Activated T-cell treated with anti-CD3 and anti-CD28 coated beads, Interleukin-2, amount 50 U/mL, for 1 hour (primary cell): ENCODE data around the gene PIP4K2C.
A peak's percentile ranks its signal among the peaks of the same experiment; 100 is the strongest.
"Not testable (repeated sequence)": the region's sequence is repeated elsewhere in the genome, so short reads cannot be mapped to it uniquely, and the experiment has no call there.

ENCODE experiments used
- DNase-seq: peaks from one replicate; pipeline ENCODE4 v3.0.0-alpha.2; 2020

The PIP4K2C gene

DNA sequence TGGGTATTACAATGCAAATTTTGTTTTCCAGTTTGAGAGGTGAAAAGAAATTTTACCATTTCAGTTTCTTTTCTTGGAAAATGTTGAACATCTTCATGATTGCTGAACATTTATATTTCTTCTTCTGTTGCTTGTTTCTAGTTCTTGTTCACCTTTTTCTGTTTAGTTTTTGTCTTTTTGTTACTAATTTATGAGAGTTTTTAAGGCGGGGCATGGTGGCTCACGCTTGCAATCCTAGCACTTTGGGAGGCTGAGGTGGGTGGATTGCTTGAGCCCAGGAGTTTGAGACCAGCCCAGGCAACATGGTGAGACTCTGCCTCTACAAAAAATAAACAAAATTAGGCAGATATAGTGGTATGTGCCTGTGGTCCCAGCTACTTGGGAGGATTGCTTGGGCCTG lies 30.5 kb upstream of the PIP4K2C start:
- no peak for DNase-seq

DNA sequence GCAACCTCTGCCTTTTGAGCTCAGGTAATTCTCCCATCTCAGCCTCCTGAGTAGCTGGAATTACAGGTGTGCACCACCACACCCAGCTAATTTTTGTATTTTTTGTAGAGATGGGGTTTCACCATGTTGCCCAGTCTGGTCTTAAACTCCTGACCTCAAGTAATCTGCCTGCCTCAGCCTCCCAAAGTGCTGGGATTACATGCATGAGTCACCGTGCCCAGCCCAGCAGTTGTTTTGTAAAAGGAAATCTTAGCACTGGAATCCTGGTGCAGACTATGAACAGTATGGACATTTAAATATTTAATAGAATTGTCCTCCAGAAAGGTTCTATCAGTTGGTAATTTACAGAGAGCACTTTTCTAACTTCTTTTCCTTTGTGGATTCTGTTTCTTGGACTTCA lies 29.9 kb upstream of the PIP4K2C start:
- DNase-seq: not testable (repeated sequence)

GRCh38 chr12:57563358-57563757 lies 27.6 kb upstream of the PIP4K2C start:
- DNase-seq: no peak

- no peak for DNase-seq
These were observed 26.7 kb upstream of the PIP4K2C start for GRCh38 chr12:57564178-57564740.

DNA sequence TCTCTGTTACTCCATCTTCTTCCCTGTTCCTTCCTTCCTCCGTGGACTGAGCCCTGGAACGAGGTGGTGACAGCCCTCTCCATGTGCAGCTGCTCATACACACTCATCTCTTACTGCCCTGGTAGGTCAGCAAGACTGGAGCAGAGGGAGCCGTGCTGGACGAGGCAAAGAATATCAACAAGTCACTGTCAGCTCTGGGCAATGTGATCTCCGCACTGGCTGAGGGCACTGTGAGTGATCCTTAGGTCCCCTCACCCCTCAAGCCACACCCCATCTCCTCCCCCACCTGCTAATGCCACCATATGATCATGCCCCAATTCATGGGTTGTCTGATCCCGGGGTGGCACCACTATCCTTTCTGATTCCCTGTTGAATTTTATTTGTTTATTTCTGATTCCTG lies 22.2 kb upstream of the PIP4K2C start:
- no peak for DNase-seq

- DNase-seq: no peak
These were observed 21.1 kb upstream of the PIP4K2C start for GRCh38 chr12:57569858-57570257.

DNA sequence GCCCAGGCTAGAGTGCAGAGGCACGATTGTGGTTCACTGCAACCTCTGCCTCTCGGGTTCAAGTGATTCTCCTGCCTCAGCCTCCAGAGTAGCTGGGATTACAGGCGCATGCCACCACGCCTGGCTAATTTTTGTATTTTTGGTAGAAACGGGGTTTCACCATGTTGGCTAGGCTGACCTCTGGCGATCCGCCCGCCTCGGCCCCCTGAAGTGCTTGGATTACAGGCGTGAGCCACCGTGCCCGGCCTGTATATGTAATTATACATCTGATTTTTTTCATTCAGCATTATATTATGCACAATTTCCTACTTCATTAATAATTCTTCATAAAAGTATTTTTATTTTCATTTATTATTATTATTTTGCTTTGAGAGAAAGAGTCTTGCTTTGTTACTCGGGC lies 20.6 kb upstream of the PIP4K2C start:
- DNase-seq: not testable (repeated sequence)

GRCh38 chr12:57571926-57572762 lies 18.8 kb upstream of the PIP4K2C start:
- DNase-seq: no peak

DNA sequence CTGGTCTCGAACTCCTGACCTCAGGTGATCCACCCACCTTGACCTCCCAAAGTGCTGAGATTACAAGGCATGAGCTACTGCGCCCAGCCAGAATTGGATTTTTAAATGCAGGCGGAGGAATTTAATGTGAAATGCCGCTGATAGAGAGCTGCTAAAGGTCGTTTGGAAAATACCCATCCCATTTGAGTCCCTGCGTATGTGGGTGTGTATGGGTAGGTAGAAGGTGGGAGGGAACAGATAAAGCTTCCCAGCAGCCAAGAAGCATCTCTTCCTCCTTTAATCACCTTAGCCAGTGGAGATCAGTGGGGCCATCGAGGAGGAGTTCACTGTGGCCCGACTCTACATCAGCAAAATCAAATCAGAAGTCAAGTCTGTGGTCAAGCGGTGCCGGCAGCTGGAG lies 16.2 kb upstream of the PIP4K2C start:
- no peak for DNase-seq

DNA sequence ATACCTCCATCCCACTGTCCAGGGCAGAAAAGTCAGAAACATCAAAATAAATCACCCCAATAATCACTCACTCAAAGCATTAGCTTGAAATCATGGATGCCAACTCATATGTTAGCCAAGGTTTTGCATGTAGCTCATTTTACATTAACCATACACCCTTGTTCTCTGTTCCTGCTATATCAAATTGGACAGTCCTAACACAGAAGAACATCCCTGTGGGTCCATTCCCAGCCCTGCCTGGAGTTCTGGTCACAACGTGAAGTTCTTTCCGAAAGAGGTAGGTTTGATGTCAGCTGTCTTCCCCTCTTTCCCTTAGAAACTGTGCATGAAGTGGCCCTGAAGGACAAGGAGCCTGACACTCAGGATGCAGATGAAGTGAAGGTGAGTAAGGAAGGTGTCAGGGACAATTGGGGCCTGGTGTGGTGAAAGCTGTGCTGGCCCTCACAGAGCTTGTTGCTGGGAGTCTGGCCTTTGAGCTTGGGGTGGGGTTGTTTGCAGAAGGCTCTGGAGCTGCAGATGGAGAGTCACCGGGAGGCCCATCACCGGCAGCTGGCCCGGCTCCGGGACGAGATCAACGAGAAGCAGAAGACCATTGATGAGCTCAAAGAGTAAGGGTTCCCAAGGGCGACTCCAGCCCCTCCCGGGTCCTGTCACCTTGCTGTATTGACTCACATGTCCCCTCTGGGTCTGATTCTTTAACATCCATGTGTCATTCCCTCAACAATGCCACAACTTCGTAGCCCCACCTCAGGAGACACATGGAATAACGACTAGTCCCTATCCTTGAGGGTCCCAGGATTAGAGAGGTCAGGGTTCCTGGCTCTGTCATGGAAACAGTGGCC lies 15.0 kb upstream of the PIP4K2C start:
- no peak for DNase-seq

DNA sequence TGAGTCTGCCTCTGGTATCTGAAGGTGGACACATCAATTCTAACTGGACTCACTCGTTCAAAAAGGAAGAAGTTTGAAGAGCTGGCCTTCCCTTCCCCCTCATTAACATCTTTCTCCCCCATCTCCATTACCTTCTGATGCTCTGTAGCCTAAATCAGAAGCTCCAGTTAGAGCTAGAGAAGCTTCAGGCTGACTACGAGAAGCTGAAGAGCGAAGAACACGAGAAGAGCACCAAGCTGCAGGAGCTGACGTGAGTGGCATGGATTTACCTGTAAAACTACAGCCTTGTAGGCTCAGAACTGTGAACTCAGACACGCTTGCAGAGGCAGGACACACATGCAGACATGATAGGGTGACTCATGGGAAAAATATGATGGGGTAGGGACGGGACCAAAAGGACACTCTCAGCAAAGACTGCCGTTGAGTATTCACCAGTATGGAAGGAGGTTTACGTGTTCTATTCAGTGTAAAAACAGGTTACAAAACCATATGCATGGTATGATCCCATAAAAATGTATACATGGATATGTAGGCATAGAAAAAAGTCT lies 14.3 kb upstream of the PIP4K2C start:
- no peak for DNase-seq

GRCh38 chr12:57577981-57578758 lies 12.8 kb upstream of the PIP4K2C start:
- no peak for DNase-seq

GRCh38 chr12:57579011-57579410 lies 12.0 kb upstream of the PIP4K2C start:
- DNase-seq: no peak

- DNase-seq: no peak
These were observed 11.1 kb upstream of the PIP4K2C start for GRCh38 chr12:57579677-57580465.

DNA sequence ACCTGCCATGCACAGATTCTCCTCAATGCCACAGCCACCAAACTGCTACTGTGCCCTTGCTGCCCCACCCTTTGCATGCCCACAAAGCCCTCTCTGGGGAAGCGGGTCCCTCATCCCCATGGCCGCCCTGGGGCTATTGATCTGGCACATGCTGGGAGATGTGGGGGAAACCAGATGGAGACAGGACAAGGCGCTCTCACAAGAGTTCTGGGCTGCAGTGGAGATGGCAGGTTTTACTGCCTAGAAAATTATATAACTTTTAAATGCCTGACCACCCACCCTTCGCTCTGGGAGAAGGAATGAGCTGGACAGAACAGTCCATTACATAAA lies 10.6 kb upstream of the PIP4K2C start:
- DNase-seq: no peak

DNA sequence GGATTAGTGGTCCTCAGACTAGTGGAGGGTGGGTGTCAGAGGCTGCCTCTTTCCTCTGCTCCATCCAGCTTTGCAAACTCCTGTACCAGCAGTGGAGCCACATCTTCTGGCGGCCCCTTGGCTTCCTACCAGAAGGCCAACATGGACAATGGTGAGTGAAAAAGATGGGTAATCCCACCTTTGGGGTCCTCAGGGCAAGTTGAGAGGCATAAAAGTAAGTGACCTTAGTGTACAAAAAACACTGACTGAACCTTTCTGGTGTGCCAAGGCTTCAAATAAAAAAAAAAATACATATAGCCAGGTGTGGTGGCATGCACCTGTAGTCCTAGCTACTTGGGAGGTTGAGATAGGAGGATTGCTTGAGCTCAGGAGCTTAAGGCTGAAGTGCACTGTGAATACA lies 9.2 kb upstream of the PIP4K2C start:
- no peak for DNase-seq

- DNase-seq: no peak
These were observed 8.6 kb upstream of the PIP4K2C start for GRCh38 chr12:57582440-57582839.

DNA sequence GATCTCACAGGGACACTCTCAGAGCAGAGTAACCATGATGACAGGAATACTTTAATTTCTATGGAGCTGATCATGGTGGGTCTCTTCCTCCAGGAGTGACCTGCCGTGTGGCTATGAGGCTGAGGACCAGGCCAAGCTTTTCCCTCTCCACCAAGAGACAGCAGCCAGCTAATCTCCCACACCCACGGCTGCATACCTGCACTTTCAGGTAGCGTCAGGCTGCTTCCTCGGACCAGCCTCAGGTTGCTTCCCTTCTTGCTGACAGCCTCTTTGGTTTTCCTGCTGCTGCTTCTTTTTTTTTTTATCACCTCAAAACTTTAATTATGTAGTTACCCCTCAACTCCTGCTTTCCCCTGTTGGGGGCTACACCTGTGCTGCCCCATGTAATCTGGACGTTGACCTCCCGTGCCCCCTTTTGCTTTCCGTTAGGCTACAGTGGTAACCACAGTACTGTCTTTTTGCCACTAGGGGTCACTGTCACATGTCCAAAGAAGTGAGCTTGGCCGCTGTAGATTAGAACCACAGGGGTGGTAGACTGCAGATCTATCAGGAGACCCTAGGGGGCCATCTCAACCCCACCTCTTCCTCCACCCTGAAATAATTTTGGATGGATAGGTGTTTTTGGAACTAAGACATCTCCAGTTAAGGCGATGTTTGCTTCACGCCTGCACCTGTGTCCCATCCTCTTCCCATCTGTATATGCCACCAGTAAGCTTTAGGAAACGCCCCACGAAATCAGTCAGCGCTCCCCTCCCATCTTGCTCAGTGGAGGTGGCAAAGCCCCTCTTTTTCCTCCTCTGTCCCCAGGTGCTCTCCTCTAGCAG lies 7.8 kb upstream of the PIP4K2C start:
- DNase-seq: peak; percentile 52

DNA sequence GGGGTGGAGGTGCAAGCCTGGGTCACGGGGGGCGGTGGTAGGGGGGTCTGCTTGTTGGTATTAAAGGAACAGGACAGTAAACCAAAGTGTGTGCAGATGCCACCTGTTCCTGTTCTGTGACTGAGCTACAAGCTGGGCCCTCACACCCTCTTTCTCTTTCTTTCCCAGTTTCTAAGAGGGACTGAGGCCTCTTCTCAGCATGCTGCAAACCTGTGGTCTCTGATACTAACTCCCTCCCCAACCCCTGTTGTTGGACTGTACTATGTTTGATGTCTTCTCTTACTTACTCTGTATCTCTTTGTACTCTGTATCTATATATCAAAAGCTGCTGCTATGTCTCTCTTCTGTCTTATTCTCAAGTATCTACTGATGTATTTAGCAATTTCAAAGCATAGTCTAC lies 6.9 kb upstream of the PIP4K2C start:
- DNase-seq: no peak

DNA sequence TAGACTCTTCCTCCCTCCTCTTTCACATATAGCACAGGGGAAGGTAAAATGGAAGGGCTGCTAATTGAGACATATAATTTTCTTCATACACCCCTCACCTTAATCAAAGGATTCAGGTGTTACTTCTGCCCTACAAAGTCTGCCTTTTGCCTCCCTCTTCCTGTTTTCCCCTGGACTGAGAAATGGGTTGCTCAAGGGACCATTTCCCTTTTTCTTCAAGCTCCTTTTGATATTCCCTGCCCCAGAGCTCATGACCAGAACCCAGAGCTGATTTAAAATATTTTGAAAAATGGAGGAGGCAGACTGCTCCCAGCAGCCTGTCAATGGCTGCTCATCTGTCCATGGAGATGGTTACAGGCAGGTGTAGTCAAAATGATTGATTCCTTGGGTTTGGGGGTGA lies 6.3 kb upstream of the PIP4K2C start:
- no peak for DNase-seq

GRCh38 chr12:57585156-57585555 lies 5.8 kb upstream of the PIP4K2C start:
- no peak for DNase-seq
